OCI-LY1 (cell line): ENCODE measurements around the gene BTBD2.

ENCODE experiments used
- EZH2 ChIP-seq: fragments of 200-600 bp; sonication (generic), shearing (Covaris generic); IDR thresholded peaks from 2 replicates; pipeline ENCODE4 v1.8.0; 2017; ENCODE audit warnings: borderline replicate concordance, mixed run types, mild to moderate bottlenecking, antibody characterized with exemption, low read length, moderate library complexity, mixed read lengths
- TF ChIP-seq, protein P1 (sequence below): fragments of 200-600 bp; sonication (generic), shearing (Covaris generic); IDR thresholded peaks from 2 replicates; pipeline ENCODE4 v1.5.1; 2017; ENCODE audit warnings: mild to moderate bottlenecking, antibody characterized with exemption, low read length, moderate library complexity, mixed read lengths

DNA sequence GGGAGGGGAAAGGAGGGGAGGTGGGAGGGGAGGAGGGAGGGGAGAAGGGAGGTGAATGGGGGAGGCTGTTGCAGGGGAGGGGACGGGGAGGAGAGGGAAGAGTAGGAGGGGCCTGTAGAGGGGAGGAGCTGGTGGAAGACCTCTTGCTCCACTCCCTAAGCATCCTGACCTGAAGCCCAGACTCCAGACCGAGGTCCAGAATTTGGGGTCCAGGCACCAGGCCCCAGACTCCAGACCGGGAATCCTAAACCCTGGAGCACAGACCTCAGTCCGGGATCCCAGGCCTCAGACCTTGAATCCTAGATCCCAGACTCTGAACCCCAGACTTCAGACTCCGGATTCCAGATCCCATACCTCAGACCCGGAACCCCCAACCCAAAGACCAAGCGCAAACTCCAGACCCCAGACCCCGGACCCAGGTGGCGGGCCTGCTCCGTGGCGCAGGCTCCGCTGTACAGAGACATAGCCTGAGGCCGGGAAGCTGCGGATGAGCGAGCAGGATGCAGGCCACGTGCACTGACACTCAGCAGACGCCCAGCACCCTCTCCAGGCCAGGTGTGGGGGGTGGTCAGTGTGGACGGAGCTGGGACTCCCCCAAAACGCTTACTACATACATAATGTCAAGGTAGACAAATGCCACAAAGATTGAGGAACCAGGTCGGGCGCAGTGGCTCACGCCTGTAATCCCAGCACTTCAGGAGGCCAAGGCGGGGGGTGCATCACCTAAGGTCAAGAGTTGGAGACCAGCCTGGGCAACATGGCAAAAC, 710 bp upstream of the BTBD2 start:
- TF ChIP-seq, protein P1, sequence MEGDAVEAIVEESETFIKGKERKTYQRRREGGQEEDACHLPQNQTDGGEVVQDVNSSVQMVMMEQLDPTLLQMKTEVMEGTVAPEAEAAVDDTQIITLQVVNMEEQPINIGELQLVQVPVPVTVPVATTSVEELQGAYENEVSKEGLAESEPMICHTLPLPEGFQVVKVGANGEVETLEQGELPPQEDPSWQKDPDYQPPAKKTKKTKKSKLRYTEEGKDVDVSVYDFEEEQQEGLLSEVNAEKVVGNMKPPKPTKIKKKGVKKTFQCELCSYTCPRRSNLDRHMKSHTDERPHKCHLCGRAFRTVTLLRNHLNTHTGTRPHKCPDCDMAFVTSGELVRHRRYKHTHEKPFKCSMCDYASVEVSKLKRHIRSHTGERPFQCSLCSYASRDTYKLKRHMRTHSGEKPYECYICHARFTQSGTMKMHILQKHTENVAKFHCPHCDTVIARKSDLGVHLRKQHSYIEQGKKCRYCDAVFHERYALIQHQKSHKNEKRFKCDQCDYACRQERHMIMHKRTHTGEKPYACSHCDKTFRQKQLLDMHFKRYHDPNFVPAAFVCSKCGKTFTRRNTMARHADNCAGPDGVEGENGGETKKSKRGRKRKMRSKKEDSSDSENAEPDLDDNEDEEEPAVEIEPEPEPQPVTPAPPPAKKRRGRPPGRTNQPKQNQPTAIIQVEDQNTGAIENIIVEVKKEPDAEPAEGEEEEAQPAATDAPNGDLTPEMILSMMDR: no peak
- TF ChIP-seq EZH2: no peak
